H1 (cell line): ENCODE measurements around the gene NYAP2. TPM values are rescaled to one million over a fixed set of nuclear protein-coding genes. Genes with fewer than 3 reads are reported as not detected.

Experiments used
- ATF2 ChIP-seq: IDR thresholded peaks from 2 replicates; pipeline ENCODE4 v1.6.1; 2012; ENCODE audit warnings: low read length, inconsistent platforms
- HDAC2 ChIP-seq, 2 experiments: fragments of 300-600 bp in 1 of 2; sonication (generic) in 1 of 2; IDR thresholded peaks; 2 replicates each; pipeline ENCODE4 v1.6.1; 2011 to 2012; ENCODE audit warnings: low read depth in 2 of 2, low read length in 2 of 2, mild to moderate bottlenecking in 2 of 2, moderate library complexity in 2 of 2, borderline replicate concordance in 1 of 2, inconsistent platforms in 1 of 2
- YY1 ChIP-seq: IDR thresholded peaks from 2 replicates; pipeline ENCODE4 v1.6.1; 2011; ENCODE audit warnings: low read depth, mild to moderate bottlenecking, low read length
- polyA plus RNA-seq, 7 experiments: library from polyadenylated mRNA; depleted of rRNA in 3 of 7; stranded (reverse) in 5 of 7; unstranded in 2 of 7; fragments of >200 nt in 5 of 7; fragments of 200-250 nt in 2 of 7; gene quantifications; 1 replicate in 5 of 7; 2 replicates in 1 of 7; 4 replicates in 1 of 7; pipeline versions ENCODE4 v1.2.1 to v1.2.3, GENCODE V29; 2011 to 2013; ENCODE audit warnings: missing spikeins in 2 of 7, mixed read lengths in 2 of 7
- total RNA-seq: library from RNA; stranded (reverse); fragmentation: NEBNext Ultra II Directional; extraction: Animal tissue kit (Norgen Biotek cat#: 25700); gene quantifications from 2 replicates; pipeline ENCODE4 v1.2.1, GENCODE V29; 2021

The NYAP2 gene
- total and polyA plus RNA-seq, 2 of the 8 experiments (the other 6 are each of a cell fraction or from before 2014, with no cell fraction given), result not detected

- no peak for TF ChIP-seq HDAC2 (IDR thresholded peaks at IDR 0.05; ENCODE audit: borderline replicate concordance in 1 of 2, low read depth in 2 of 2, low read length in 2 of 2)
- no peak for TF ChIP-seq YY1
- no peak for TF ChIP-seq ATF2
Measured at GRCh38 chr2:225457482-225457881, 58.0 kb downstream of the NYAP2 start (continued).
